H1 (cell line): ENCODE results near the gene TXNRD2.

Experiments
- POLR2A ChIP-seq, 2 experiments: IDR thresholded peaks; 1 replicate in 1 of 2; 2 replicates in 1 of 2; pipeline ENCODE4 v1.6.1; 2011; ENCODE audit warnings: low read depth in 2 of 2, low read length in 2 of 2, mild to moderate bottlenecking in 2 of 2; ENCODE audit errors: control extremely low read depth in 1 of 2
- TAF1 ChIP-seq: IDR thresholded peaks from 2 replicates; pipeline ENCODE4 v1.6.1; 2011; ENCODE audit warnings: mild to moderate bottlenecking, low read depth, low read length
- TF ChIP-seq, protein P1 (sequence below), 3 experiments: IDR thresholded peaks; 1 replicate in 2 of 3; 2 replicates in 1 of 3; pipeline versions ENCODE4 v1.5.1 to v1.6.1; 2011; ENCODE audit warnings: low read length in 3 of 3, mild to moderate bottlenecking in 3 of 3, inconsistent platforms in 2 of 3, low read depth in 1 of 3, moderate library complexity in 1 of 3; ENCODE audit not compliant: insufficient read depth in 1 of 3; ENCODE audit errors: control extremely low read depth in 1 of 3

DNA sequence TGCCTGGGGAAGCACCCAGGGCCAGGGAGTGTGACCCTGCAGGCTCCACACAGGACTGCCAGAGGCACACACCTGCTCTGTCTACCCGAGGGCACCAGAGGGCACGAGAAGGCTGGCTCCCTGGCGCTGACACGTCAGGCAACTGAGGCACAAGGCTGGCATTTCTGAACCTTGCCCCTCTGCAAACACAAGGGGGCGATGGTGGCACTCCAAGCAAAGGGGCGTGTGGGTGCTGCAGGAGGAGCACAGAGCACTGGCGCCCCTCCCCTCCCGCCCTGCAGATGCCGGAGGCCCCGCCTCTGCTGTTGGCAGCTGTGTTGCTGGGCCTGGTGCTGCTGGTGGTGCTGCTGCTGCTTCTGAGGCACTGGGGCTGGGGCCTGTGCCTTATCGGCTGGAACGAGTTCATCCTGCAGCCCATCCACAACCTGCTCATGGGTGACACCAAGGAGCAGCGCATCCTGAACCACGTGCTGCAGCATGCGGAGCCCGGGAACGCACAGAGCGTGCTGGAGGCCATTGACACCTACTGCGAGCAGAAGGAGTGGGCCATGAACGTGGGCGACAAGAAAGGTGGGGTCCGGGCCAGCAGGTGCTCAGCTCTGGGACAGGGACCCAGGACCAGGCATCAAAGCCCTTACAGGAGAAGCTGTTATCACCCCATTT, 20.8 kb upstream of the TXNRD2 start:
- TF ChIP-seq, protein P1, sequence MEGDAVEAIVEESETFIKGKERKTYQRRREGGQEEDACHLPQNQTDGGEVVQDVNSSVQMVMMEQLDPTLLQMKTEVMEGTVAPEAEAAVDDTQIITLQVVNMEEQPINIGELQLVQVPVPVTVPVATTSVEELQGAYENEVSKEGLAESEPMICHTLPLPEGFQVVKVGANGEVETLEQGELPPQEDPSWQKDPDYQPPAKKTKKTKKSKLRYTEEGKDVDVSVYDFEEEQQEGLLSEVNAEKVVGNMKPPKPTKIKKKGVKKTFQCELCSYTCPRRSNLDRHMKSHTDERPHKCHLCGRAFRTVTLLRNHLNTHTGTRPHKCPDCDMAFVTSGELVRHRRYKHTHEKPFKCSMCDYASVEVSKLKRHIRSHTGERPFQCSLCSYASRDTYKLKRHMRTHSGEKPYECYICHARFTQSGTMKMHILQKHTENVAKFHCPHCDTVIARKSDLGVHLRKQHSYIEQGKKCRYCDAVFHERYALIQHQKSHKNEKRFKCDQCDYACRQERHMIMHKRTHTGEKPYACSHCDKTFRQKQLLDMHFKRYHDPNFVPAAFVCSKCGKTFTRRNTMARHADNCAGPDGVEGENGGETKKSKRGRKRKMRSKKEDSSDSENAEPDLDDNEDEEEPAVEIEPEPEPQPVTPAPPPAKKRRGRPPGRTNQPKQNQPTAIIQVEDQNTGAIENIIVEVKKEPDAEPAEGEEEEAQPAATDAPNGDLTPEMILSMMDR (IDR thresholded peaks at IDR 0.05; ENCODE audit: control extremely low read depth in 1 of 3, insufficient read depth in 1 of 3, low read depth in 1 of 3, low read length in 3 of 3) = peak; percentile 78 to 92 (median 90)
- 0 out of 2 replicates have a peak, but pooled peaks have one; percentile 15 for TF ChIP-seq TAF1
- no peak for TF ChIP-seq POLR2A (IDR thresholded peaks at IDR 0.05; ENCODE audit: control extremely low read depth in 1 of 2, low read depth in 2 of 2, low read length in 2 of 2)
